WTC11 (cell line): ENCODE measurements around the gene FRG2B. TPM values are rescaled to one million over a fixed set of nuclear protein-coding genes. Genes with fewer than 3 reads are reported as not detected.

Source experiments
- ATAC-seq: fragments of 200-7000 bp; cut with Tn5 transposase; 2 replicates; pipeline ENCODE4 v1.10.0; 2021; ENCODE audit warnings: mild to moderate bottlenecking, moderate library complexity
- CTCF ChIA-PET: fragments of 300-600 bp; sonication (Branson Sonifier 250); formaldehyde crosslinking; loops from one replicate; lab custom pipeline; 2021; ENCODE audit warnings: antibody characterized with exemption; lab: Charles Lee
- POLR2A ChIA-PET: fragments of 350-600 bp; sonication (Branson Sonifier 250); formaldehyde crosslinking; loops from one replicate; lab custom pipeline; 2021; ENCODE audit warnings: antibody characterized with exemption; lab: Charles Lee
- DNase-seq: peaks from one replicate; pipeline ENCODE4 v3.0.0; 2021; ENCODE audit warnings: low spot score
- H3K27ac Mint-ChIP-seq: 2 replicates; pipeline ENCODE4 v1.8.0; 2021; ENCODE audit warnings: mixed read lengths
- H3K27me3 Mint-ChIP-seq: 2 replicates; pipeline ENCODE4 v1.8.0; 2021; ENCODE audit warnings: low read depth, mild to moderate bottlenecking, moderate library complexity, mixed read lengths
- H3K36me3 Mint-ChIP-seq: 2 replicates; pipeline ENCODE4 v1.8.0; 2021; ENCODE audit warnings: mixed read lengths
- H3K4me1 Mint-ChIP-seq: 2 replicates; pipeline ENCODE4 v1.8.0; 2022; ENCODE audit warnings: mixed read lengths
- H3K4me3 Mint-ChIP-seq: 2 replicates; pipeline ENCODE4 v1.8.0; 2021; ENCODE audit warnings: mild to moderate bottlenecking, moderate library complexity, mixed read lengths
- H3K9me3 Mint-ChIP-seq: 2 replicates; pipeline ENCODE4 v1.8.0; 2021; ENCODE audit warnings: mixed read lengths
- ATF1 ChIP-seq: sonication (generic); formaldehyde crosslinking; IDR thresholded peaks from 2 replicates; pipeline ENCODE4 v1.8.1; 2023; ENCODE audit warnings: mild to moderate bottlenecking, moderate library complexity, missing genetic modification reagents
- ATF3 ChIP-seq: sonication (generic); formaldehyde crosslinking; conservative IDR thresholded peaks from 2 replicates; pipeline ENCODE4 v1.8.1; 2022; ENCODE audit warnings: mild to moderate bottlenecking, missing genetic modification reagents
- ATF6 ChIP-seq: sonication (generic); formaldehyde crosslinking; IDR thresholded peaks from 2 replicates; pipeline ENCODE4 v1.8.1; 2023; ENCODE audit warnings: mild to moderate bottlenecking, missing genetic modification reagents
- CREB1 ChIP-seq: sonication (generic); formaldehyde crosslinking; IDR thresholded peaks from 2 replicates; pipeline ENCODE4 v1.8.0; 2023; ENCODE audit warnings: mild to moderate bottlenecking, missing genetic modification reagents
- E2F4 ChIP-seq: sonication (generic); formaldehyde crosslinking; IDR thresholded peaks from 2 replicates; pipeline ENCODE4 v1.8.1; 2022; ENCODE audit warnings: low read depth, mild to moderate bottlenecking, moderate library complexity, missing genetic modification reagents, borderline replicate concordance
- ESRRA ChIP-seq: sonication (generic); formaldehyde crosslinking; IDR thresholded peaks from 2 replicates; pipeline ENCODE4 v1.8.1; 2022; ENCODE audit warnings: mild to moderate bottlenecking, missing genetic modification reagents, borderline replicate concordance
- FOXK1 ChIP-seq: sonication (generic); formaldehyde crosslinking; IDR thresholded peaks from 2 replicates; pipeline ENCODE4 v1.8.0; 2022; ENCODE audit warnings: mild to moderate bottlenecking, moderate library complexity, missing genetic modification reagents
- GABPB1 ChIP-seq: sonication (generic); formaldehyde crosslinking; IDR thresholded peaks from 2 replicates; pipeline ENCODE4 v1.8.1; 2023; ENCODE audit warnings: mild to moderate bottlenecking, missing genetic modification reagents
- GTF2I ChIP-seq: fragments of 250-450 bp; sonication (Bioruptor Pico); conservative IDR thresholded peaks from 2 replicates; pipeline ENCODE4 v1.4.0; 2021; ENCODE audit warnings: mild to moderate bottlenecking
- HMGA2 ChIP-seq: fragments of 250-450 bp; sonication (Bioruptor Pico); IDR thresholded peaks from 2 replicates; pipeline ENCODE4 v1.4.0; 2021; ENCODE audit warnings: mild to moderate bottlenecking, moderate library complexity
- IRF1 ChIP-seq: sonication (generic); formaldehyde crosslinking; IDR thresholded peaks from 2 replicates; pipeline ENCODE4 v1.8.0; 2023; ENCODE audit warnings: missing genetic modification reagents
- MLX ChIP-seq: sonication (generic); formaldehyde crosslinking; IDR thresholded peaks from 2 replicates; pipeline ENCODE4 v1.8.1; 2023; ENCODE audit warnings: mild to moderate bottlenecking, missing genetic modification reagents, moderate library complexity
- SP1 ChIP-seq: sonication (generic); formaldehyde crosslinking; conservative IDR thresholded peaks from 2 replicates; pipeline ENCODE4 v1.8.1; 2022; ENCODE audit warnings: missing genetic modification reagents
- TEAD1 ChIP-seq: sonication (generic); formaldehyde crosslinking; IDR thresholded peaks from 2 replicates; pipeline ENCODE4 v1.8.0; 2022; ENCODE audit warnings: mild to moderate bottlenecking, missing genetic modification reagents
- ZBTB21 ChIP-seq: sonication (generic); formaldehyde crosslinking; IDR thresholded peaks from 2 replicates; pipeline ENCODE4 v1.8.1; 2023; ENCODE audit warnings: mild to moderate bottlenecking, missing genetic modification reagents, borderline replicate concordance
- ZBTB43 ChIP-seq: sonication (generic); formaldehyde crosslinking; IDR thresholded peaks from 2 replicates; pipeline ENCODE4 v1.8.1; 2023; ENCODE audit warnings: mild to moderate bottlenecking, missing genetic modification reagents
- ZNF416 ChIP-seq: fragments of 250-450 bp; sonication (Bioruptor Pico); IDR thresholded peaks from 2 replicates; pipeline ENCODE4 v1.9.0; 2021; ENCODE audit warnings: mild to moderate bottlenecking, inconsistent platforms
- ZNF532 ChIP-seq: fragments of 250-450 bp; sonication (Bioruptor Pico); IDR thresholded peaks from 2 replicates; pipeline ENCODE4 v1.9.0; 2021; ENCODE audit warnings: mild to moderate bottlenecking, borderline replicate concordance
- ZNF671 ChIP-seq: fragments of 250-450 bp; sonication (Bioruptor Pico); IDR thresholded peaks from 2 replicates; pipeline ENCODE4 v1.8.0; 2021; ENCODE audit warnings: mild to moderate bottlenecking
- total RNA-seq: library from RNA; stranded (reverse); gene quantifications from 3 replicates; pipeline ENCODE4 v1.2.3, GENCODE V29; 2021

FRG2B gene
- total RNA-seq, 1 experiment from 2014 or later: not detected

GRCh38 chr10:133613699-133614098 lies 12.9 kb downstream of the FRG2B start:
- CTCF ChIA-PET: no interaction called here
- H3K9me3 Mint-ChIP-seq: peaks cover 95% of the 10 kb centered on the region

GRCh38 chr10:133611079-133611478 lies 15.5 kb downstream of the FRG2B start:
- H3K4me3 Mint-ChIP-seq: no peak overlapping the region
- H3K27me3 Mint-ChIP-seq: peaks cover 13% of the 10 kb centered on the region
- CTCF ChIA-PET: no interaction called here
- POLR2A ChIA-PET: no interaction called here
- H3K27ac Mint-ChIP-seq: no peak overlapping the region
- peaks cover 98% of the 10 kb centered on the region for H3K9me3 Mint-ChIP-seq
- H3K36me3 Mint-ChIP-seq: peaks cover 80% of the 10 kb centered on the region
- ATAC-seq (no peak), DNase-seq (no peak)
- H3K4me1 Mint-ChIP-seq: no peaks in the 10 kb centered on the region
- TF ChIP-seq GTF2I (CRISPR knock-in tag) (no peak), FOXK1 (no peak), ZNF416 (CRISPR knock-in tag) (no peak), E2F4 (CRISPR knock-in tag) (no peak), MLX (CRISPR knock-in tag) (no peak), ATF3 (CRISPR knock-in tag) (no peak), ZBTB43 (CRISPR knock-in tag) (no peak), ATF6 (CRISPR knock-in tag) (no peak)

More at GRCh38 chr10:133613699-133614098, 12.9 kb downstream of the FRG2B start:
- Mint-ChIP-seq H3K36me3 (peaks cover 84% of the 10 kb centered on the region), H3K4me1 (no peaks in the 10 kb centered on the region)
- DNase-seq: no peak
- POLR2A ChIA-PET: no interaction called here
- TF ChIP-seq ZNF532 (no peak), ATF1 (CRISPR knock-in tag) (no peak), E2F4 (CRISPR knock-in tag) (no peak), TEAD1 (CRISPR knock-in tag) (no peak), HMGA2 (CRISPR knock-in tag) (no peak), ZBTB21 (CRISPR knock-in tag) (no peak), ZNF671 (CRISPR knock-in tag) (no peak), GABPB1 (CRISPR knock-in tag) (no peak), SP1 (CRISPR knock-in tag) (no peak), ESRRA (CRISPR knock-in tag) (no peak), CREB1 (CRISPR knock-in tag) (no peak), IRF1 (no peak)
- TF ChIP-seq, all 79 proteins: peak for 0
- H3K27ac Mint-ChIP-seq: no peak overlapping the region
- no peak for ATAC-seq
- peaks cover 12% of the 10 kb centered on the region for H3K27me3 Mint-ChIP-seq
- no peak overlapping the region for H3K4me3 Mint-ChIP-seq
